Smooth muscle cell of the brain vasculature (primary cell): Measurements from ENCODE around the gene XPA.
"Not testable (repeated sequence)": the region's sequence is repeated elsewhere in the genome, so short reads cannot be mapped to it uniquely, and the experiment has no call there.

Experiments used
- DNase-seq: peaks from one replicate; pipeline ENCODE4 v3.0.0-alpha.2; 2012; ENCODE audit warnings: low read depth, low spot score

Gene XPA

GRCh38 chr9:97703437-97704344 lies 6.6 kb upstream of the XPA start:
- peak; percentile 44 for DNase-seq

GRCh38 chr9:97699824-97700223 lies 2.7 kb upstream of the XPA start:
- DNase-seq: not testable (repeated sequence)

DNA sequence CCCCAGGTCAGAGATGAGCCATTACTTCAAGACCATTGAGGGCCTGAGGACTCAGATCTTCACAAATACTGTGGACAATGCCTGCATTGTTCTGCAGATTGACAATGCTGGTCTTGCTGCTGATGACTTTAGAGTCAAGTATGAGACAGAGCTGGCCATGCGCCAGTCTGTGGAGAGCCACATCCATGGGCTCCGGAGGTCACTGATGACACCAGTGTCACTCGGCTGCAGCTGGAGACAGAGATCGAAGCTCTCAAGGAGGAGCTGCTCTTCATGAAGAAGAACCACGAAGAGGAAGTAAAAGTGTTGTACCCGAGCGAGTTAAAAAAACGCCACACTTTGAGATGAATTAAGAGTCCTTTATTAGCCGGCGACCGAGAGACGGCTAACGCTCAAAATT lies 2.1 kb upstream of the XPA start:
- DNase-seq: not testable (repeated sequence)

DNA sequence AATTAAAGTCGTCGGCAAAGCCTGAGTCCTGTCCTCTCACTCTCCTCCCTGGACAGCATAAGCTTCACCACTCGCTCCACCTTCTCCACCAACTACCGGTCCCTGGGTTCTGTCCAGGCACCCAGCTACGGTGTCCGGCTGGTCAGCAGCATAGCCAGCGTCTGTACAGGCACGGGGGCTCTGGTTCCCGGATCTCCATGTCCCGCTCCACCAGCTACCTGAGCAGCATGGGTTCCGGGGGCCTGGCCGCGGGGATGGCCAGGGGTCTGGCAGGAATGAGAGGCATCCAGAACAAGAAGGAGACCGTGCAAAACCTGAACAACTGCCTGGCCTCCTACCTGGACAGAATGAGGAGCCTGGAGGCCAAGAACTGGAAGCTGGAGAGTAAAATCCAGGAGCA lies 1.7 kb upstream of the XPA start:
- no peak for DNase-seq

DNA sequence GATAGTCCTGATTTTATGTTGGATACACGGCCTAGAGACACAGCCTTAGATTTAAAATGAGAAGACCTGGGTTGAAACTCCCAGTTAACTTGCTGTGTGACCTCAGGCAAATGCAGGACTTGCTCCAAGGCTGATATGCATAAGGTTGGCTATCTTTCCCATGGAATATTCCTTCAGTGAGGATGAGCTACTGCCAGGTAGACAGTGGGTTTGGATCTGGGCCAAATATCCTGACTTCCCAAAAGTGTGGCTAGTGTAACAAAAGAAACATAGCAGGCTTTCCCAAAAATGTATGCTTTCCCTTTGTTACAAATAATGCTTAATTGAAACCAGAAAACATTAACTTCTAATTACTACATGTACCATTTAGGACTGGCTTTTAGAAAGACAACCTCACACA lies 697 bp upstream of the XPA start:
- no peak for DNase-seq

DNA sequence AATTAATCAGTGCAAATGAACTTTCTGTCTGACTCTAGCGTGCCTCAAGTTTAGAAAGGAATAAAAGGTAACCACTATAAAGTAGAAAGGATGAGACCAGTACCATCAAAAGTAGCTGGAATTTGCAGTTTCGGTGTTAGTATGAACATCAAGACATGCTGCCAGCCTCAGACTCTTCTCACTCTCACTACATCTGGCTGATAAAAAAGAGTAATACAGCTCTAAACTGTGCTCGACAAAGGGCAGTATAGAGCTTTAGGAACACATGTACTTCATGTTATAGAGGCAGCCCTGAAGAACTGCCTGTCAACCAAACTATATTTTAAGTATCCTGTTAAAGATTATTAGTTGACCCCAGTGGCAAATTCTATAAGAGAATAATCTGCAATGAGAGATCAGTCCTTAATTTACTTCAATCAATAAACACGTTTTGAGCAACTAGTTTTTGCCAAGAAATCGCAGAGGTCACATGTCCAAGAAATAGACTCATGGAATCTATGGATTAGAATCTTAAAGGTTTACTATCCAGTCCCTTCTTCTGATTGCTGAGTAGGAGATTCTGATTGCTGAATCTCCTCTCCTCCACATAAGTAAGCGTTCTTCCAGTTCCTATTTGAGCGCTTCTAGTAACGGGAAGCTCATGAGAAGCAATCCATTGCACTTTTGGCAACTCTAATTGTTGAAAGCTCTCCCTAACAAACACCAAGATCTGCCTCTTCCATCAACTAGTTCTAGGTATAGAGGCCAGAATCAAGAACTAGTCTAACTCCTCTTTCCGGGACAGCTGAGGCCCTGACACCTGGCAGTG lies 941 bp downstream of the XPA start:
- no peak for DNase-seq

DNA sequence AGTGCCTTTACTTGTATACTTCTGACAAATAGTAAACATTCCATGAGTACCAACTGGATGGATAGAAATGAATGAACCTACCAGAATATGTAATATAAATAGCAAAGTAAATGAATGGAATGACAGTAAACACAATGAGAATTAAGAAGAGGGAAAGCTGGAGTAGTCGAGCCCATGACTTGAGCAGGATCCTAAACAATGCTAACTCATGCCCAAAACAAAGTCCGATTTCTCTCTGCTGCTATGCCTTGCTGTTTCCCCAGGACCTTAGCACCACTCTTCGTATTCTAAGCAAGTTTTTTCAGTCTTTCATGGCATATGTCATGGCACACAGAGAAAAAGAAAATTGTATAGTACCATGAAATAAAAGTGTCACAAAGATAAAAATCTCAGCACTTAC lies 1.8 kb downstream of the XPA start:
- no peak for DNase-seq

- no peak for DNase-seq
These were observed 2.4 kb downstream of the XPA start for GRCh38 chr9:97694769-97695168.

DNA sequence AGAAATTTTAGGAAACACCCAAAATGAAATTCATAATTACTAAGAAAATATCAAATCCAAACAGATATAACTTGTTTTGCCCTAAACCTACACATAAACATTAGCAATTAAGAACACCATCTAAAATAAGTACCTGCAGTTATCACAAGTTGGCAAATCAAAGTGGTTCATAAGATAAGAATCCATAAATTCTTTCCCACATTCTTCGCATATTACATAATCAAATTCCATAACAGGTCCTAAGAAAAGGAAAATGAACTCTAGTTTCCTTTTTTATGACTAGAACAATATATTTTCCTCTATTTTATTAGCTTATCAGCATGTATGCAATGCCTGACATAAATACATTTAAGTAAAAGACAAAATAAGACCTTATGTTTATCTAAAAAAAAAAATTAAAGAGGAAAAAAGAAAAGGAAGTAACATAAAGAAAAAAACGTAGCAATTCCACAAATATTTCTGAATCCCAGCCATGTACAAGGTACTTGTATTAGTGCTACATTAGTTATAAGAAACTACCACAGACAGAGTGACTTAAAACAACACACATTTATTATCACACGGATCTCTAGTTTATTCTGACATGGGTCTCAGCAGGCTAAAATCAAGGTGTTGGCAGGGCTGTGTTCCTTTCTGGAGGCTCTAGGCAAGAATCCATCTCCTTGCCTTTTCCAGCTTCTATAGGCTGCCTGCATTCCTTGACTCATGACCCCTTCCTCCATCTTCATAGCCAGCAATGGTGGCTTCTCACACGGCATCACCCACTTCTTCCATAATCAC lies 7.5 kb downstream of the XPA start:
- no peak for DNase-seq

- no peak for DNase-seq
These were observed 8.5 kb downstream of the XPA start for GRCh38 chr9:97688654-97689053.

DNA sequence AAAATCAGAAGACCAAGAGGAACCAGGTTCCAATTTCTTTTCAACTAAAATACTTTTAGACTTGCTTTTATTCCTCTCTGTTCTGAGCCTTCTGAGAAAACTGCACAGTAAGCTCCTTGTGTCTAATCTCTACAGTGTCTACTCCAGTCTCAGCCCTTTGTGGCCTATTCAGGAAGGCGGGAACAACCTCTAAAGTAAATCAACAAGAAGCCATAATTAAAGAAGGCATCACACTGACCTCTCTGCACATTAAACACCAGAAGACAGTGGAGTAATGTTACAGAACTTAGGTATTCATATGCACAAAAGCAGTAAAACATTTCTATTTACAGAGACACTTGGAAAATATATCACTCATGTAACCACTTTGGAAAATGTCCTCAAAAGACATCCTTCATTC lies 14.9 kb downstream of the XPA start:
- no peak for DNase-seq

DNA sequence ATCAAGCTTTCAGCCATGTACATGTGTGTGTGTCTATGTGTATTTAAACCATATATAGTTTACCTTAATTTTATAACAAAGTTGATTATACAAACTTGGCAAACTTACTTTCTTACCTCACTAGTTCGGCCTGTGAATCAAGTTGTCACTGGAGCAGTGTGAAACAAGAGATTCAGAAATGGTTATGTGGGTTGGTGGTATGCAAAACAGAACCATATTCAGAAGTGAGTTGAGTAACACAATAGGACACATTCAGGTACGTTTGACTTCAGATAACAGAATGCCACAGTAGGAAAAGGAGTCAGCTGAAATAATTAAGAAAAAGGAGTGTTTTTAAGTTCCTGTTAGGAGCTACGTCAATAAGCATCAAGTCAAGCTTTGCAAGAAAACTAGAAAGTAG lies 21.5 kb downstream of the XPA start:
- no peak for DNase-seq

DNA sequence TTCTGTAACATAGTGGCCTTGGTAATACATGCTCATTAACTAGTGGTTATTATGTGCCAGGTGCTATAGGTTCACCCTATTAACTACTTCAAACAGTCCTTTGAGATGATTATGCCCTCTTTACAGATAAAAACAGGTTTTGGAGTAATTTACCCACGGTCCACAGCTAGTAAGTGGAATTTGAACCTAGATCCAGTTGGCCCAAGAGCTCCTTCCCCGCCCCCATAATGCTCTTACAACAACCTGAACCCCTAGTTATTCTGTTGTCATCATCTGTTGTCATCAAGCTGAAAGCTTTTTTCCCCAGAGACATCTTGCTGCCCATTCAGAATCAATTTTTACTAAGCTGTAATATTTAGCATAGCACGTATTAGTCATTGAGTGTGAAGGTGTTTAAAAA lies 23.2 kb downstream of the XPA start:
- no peak for DNase-seq

DNA sequence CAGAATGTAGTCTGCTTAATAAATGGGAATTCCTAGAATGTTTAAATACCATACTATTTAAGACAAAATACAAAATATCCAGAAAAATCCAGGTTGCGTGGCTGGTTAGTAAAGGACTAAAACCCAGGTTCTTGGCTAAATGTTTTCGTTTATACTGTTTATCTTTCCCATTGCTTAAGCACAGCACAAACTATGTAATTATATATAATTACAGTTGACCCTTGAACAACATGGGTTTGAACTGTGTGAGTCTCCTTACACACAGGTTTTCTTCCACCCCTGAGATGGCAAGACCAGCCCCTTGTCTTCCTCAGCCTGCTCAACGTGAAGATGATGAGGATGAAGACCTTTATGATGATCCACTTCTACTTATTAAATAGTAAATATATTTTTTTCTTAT lies 24.7 kb downstream of the XPA start:
- DNase-seq: no peak

- no peak for DNase-seq
These were observed 26.6 kb downstream of the XPA start for GRCh38 chr9:97670586-97670985.

DNA sequence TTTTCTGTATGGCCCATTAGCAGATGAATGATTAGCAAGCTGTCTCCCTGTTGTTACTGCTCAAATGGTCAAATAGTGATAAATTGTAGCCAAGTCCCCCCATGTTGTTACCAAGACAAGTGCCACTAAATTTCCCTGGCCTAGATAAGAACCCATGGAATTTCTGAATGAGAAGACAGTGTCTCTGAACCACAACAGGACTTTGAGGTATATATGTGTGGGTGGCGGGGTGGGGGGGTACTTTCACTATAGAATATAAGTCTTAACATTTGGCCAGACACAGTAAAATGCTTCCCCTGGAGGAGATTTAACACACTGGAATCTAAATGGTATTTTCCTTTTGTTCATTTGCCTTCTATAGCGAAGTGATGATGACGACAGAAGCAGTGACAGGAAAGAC lies 28.7 kb downstream of the XPA start:
- no peak for DNase-seq

GRCh38 chr9:97666907-97667686 lies 30.0 kb downstream of the XPA start:
- no peak for DNase-seq

DNA sequence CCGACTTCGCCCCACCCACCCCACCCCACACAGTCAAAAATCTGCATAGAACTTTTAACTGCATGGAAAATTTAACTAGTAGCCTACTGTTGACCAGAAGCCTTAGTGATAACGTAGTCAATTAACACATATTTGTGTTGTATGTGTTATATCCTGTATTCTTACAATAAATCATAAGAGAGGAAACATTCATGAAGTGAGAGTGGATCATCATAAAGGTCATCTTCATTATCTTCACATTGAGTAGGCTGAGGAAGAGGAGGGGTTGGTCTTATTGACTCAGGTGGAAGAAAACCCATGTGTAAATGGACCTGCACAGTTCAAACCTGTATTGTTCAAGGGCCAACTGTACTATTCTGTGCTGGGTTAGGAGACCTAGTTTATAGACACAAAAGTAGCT lies 31.4 kb downstream of the XPA start:
- DNase-seq: no peak

DNA sequence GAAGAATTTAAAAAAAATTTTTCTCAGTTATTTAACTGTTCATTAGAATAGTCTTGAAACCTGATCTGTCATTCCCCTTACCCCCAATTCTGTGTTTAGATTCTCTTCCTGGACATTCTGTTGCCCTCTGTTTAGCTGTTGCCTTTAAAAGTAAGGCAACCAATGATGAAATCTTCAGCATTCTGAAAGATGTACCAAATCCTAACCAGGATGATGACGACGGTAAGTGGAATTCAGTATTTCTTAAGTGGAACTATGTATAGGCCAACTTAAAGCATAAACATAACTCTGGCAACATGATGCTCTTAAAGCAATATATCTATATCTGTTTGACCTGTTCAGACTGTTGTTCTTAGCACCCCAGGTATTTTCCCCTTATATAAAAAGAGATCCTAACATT lies 36.3 kb downstream of the XPA start:
- no peak for DNase-seq

DNA sequence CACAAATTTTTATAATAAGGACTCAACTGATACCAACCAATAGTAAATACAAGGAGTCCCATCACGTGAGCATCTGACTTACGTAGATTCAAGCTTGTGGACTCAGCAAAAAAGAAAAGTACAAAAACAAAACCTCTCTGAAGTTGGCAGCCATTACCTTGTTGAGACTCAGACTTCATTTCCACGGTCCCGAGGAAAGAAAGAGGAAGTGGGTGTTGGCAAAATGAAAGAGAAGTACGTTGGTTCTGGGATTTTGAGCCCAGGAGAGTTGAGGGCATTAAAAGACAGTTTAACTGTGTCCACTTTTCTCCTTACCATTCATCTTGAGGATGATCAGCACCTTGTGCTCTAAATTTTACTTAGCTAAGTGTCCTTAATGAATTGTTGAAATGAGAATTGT lies 36.8 kb downstream of the XPA start:
- no peak for DNase-seq

DNA sequence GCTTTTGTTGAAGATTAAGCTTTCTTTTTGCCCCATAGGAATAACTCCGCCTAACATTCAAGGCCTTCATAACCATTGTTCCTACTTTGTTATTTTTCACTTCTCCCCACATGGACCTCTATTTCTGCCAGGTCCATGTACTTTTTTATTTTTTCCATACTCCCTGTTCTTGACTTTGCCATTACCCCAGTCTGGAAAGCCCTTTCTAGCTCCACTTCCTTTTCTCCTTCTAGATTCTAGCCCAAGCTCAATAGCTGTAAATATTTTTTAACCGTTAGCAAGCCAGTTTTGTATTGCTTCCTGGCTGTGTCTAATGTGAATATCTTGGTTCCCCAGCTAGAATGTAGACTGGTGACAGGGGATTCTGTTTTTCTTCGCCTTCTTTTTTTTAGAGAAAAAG lies 37.4 kb downstream of the XPA start:
- no peak for DNase-seq
